ENCODE measurements around the gene GPAT2.
"Not testable (repeated sequence)": the region's sequence is repeated elsewhere in the genome, so short reads cannot be mapped to it uniquely, and the experiment has no call there.

Gene GPAT2, protein sequence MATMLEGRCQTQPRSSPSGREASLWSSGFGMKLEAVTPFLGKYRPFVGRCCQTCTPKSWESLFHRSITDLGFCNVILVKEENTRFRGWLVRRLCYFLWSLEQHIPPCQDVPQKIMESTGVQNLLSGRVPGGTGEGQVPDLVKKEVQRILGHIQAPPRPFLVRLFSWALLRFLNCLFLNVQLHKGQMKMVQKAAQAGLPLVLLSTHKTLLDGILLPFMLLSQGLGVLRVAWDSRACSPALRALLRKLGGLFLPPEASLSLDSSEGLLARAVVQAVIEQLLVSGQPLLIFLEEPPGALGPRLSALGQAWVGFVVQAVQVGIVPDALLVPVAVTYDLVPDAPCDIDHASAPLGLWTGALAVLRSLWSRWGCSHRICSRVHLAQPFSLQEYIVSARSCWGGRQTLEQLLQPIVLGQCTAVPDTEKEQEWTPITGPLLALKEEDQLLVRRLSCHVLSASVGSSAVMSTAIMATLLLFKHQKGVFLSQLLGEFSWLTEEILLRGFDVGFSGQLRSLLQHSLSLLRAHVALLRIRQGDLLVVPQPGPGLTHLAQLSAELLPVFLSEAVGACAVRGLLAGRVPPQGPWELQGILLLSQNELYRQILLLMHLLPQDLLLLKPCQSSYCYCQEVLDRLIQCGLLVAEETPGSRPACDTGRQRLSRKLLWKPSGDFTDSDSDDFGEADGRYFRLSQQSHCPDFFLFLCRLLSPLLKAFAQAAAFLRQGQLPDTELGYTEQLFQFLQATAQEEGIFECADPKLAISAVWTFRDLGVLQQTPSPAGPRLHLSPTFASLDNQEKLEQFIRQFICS

DNA sequence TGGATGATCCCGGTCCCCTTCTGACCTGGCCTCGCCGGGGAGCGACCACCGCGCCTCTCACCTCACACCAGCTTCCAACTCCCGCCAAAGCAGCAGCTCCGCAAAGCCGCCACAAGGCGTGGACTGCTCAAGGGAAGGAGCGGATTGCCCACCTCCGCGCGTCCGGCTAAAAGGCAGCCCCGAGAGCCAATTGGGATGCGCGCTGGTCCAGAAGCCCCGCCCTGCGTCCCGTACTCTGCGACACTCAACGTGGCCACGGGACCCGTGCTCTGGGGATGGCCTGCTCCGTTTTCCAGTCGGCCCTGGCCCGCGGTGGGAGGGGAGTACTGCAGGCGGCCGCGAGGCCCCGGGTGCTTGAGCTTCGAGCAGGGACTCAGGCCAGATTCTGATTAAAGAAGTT, at the start of gene GPAT2:
Gene GPAT2 (minus strand): TSS at position 125 of the 400 bp plus-strand sequence. CDS start 2,557 bp downstream, outside the sequence.
- DNase-seq, result not testable (repeated sequence)

DNA sequence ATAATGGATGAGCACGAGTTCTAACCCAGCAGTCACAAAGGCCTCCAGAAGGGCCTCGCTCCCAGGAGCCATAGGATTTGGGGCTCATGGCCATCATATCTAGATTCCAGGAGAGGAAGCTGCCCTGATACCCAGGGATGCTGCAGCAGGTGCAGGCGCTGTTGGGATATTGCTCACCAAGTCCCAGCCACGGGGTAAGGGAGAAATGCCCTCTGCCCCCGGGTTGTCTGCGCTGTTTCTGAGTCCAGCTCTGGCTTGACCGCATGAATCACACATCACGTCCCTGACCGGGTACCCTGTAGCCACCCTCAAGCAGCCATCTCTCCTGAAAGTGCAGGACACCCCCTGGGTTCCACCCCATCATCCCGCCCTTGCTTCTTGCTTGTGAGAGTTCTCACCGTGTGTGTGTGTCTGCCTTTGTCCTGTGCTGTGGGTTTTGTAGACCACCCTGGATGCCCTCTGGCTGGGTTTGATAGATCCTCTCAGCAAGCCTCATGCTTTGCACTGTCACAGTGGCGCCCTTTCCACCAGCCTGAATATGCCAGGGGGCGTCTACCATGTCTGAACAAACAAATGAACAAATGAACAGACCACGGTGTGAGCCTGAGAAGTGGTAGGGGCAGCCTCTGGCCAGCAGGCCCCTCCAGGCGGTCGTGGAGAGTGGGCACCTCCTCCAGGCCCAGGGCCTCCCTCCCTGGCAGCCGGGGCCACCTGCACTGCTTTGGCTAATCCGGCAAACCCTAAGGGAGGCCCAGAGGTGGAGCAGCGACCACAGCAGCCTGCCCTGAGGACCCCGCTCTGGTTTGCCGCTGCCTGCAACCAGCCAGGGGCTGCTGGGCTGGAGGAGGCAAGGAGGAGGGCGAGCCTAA, 49.5 kb upstream of the GPAT2 start:
- no peak for DNase-seq

DNA sequence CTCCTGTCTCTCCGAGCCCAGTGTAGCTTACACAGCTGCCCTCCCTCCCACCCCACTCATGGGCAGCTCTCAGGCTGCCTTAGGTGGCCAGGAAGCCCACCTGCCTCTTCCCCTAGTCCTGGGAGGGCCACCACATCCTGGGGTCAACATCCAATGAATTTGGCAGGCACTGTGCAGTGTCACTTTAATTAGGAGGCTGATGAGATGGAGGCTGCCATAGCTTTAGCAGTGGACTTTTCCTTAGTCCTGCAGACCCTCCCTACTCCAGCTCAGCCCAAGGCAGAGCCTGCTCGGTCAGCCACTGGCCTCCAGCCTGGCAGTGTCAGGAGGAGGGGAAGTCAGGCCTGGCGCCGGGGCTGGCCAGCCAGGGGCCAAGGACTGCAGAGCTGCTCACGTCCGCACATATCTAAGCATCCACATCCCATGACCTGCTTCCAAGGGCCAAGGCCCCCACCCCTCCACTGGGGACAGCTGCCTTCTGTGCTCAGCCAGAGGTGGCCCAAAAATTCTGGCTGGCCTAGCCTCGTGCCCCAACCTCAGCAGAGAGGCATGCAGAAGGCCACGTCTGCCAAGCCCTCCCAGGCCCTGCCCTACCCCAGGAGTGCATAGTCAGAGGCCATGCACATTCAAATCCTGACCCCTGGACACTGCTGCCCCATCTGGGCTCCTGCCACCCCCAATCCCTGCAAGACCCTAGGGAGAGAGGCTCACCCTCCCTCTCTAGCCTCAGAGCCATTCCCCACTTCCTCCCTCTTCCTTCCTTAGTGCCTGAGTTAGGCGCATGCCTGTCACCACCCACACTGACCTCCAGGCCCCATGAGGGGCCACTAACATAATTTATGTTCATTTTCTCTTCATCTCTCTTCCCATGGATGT, 48.6 kb upstream of the GPAT2 start:
- no peak for DNase-seq

DNA sequence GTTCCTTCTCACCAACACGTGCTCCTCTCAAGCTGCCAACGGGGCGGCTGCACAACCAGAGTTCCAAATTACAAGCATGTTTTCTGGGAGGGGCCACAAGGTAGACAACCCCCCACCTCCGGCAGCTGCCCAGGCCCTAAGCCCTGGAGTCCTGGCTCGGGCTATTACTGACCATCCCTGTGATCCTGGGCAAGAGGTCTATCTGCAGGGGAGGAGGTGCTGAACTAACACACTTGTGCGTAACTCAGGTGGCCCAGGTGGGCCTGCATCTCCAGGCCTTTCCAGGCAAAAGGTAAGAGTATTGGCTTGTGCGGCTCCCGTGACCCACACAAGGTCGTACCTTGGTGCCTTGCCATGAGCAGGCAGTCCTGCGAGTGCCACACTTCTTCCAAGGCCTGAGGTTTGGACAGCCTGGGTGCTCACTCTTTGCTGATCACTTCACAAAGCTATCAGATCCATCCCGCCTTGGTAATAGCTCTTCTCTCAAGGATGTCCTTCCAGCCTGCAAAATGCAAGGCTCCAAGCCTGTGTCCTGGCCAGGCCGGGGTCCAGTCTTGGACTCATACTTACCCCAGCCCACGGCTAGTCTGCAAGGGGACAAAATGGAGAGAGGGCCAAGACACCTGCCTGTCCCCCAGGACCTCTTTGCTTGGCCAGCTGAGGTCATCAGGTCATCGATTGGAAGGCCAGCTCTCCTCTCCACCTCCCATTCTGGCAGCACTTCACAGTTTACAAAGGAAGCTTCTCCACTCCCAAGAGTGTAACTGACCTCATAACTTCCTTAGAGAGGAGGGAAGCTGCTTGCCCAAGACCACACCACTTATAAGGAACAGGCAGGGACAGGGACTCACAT, 47.7 kb upstream of the GPAT2 start:
- DNase-seq, result no peak

DNA sequence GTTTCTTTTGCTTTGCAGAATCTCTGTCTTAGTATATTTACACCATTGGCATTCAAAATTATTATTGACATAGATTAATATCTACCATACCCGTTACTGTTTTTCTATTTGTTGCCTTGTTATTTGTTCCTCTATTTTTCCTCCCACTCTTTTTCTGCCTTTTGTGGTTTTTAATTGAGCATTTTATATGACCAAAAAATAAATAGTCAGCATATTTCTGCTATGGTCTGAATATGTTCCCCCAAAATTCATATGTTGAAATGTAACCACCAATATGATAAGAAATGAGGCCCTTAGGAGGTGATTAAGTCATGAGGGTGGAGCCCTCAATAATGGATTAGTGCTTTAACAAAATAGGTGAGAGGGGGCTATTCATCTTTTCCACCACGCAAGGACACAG, 46.3 kb upstream of the GPAT2 start:
- no peak for DNase-seq

DNA sequence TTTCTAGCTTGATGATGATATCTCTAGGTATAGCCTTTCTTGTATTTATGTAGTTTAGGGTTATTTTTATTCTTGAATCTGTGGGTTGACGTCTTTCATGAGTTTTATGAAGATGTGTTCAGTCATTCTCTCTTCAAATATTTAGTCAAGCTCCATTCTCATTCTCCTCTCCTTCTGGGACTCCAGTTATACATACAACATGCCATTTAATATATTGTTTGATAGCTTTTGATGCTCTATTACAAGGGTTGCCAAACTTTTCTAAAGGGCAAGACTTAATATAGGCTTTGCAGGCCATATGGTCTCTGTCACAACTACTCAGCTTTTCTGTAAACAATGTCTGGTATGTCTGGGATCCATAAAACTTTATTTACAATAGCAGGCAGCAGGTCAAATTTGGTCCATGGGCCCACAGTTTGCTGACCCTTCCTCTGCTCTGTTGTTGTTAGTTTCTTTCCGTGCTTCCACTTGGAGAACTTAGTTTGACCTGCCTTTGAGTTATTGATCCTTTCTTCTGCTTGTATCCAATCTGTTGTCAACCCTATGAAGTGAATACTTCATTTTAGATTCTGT, 40.6 kb upstream of the GPAT2 start:
- DNase-seq, result no peak

DNA sequence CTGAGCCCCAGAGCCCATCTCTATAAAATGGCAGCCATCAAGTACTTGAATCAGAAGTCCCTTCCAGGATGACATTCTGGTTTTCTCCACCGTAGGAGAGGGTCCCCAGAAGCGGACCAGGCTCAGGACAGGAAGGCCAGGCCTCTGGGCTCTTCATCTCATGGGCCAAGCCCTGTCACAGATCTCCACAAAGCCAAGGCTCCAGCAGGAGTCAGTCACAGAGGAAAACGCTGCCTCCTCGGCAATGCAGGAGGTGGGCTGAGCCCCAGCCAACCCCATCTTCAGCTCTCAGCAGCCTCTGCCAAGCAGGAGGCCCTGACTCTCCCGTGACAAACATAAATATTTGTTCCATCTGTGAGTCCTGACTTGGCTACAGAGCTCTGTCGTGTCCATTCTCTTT, 39.4 kb upstream of the GPAT2 start:
- no peak for DNase-seq

DNA sequence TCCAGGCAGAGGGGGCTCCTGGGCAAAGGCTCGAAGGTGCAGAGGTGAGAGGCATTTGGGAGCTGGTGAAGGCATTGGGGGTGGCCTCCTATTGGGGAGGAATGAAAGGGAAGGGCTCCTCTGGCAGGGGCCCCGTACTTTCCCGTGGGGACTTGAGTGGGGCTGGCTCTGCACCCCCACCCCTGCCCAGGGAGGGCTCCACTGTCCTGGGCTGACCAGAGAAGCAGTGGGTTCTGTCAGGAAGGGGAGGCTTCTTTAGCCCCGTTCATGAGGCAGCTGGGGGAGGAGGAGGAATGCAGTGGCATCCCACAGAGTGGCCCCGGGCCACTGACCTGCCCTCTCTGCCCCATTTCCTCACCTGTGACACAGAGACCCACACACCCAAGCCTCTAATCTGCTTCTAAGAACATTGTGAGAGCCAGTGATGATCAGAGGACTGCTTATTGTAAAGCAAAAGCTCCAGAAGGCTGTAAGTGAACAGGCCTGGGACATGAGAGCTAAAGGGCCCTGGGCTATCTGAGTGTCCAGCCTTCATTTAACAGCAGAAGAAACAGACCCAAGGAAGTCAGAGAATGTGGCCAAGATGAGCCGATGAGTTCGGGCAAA, 38.6 kb upstream of the GPAT2 start:
- DNase-seq, result no peak

DNA sequence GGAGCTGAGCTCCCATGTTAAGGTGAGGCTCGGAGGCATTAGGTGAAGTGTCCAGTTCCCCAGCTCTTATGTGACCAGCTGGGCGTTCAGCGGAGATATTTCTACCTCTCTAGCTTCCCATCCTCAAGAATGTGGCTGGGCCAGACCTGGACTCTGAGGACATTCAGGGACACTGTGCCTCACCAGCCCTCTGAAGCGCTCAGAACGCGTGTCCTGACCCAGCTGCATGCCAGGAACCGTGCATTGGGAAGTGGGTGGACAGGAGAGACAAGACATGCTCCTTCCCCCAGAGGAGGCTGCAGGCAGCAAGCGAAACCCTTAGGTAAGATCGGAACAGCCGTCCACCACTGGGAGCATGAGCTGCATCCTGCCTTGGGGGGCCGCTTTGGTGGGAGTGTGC, 38.0 kb upstream of the GPAT2 start:
- DNase-seq, result no peak

DNA sequence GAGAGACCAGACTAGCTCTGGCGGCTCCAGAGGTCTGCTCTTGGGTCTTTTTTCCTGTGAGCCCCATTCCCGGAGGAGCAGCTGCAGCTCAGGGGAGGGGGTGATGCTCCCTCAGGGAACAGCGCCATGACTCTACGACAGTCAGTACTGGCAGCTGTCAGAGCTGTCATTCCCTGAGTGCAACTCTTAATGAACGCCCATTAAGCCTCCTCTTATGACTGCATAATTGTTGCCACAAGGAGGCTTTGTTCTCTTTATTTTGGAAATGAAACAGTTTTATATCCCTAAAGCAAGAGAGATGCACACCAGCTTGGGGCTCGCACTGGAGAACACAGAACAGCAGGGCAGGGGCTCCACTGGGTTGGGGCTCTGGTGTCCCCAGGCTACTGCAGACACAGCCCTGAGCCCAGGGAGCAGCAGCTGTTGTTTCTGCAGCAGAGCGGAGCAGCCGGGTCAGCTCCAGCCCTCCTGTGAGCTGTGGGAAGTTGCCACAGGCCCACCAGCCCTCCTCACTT, 37.3 kb upstream of the GPAT2 start:
- peak in 1 of 2 experiments; percentile 11 for DNase-seq

DNA sequence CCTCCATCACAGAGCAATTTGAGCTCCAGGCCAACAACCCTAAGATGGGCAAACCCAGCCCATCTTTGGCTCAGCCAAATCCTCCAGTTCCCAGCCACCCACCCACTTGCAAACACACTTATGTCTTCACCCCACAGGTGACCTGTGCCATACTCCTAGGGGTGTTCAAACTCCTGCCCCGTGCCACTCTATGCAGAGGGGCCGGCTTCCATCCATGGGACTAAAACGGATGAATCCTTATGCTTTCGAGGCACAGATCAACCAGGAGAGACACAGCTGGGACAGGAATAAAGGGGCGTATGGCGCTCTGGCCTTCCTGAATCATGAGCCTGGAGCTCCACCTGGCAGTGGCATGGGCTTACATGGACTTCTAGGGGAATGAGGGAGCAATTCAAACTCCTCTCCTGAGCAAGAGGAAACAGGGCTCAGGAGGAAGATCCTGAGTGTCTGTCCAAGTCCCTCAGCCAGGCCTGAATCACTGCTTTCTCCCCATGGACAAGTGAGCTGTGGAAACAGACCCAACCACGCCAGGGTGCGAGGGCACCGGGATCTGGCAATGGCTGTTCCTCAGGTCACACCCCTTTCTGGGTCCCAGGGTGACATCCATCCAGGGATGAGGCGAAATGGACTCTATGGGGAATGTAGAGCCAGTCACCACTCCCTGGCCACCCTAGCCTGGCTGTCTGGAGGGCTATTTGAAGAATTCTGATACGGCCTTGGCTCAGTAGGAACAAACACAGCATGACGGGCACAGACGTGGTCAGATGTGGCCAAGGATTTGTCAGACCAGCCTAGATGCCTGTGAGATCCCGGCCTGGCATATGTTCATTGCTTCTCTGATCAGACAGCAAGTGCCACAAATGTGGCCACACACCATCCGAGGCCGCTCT, 36.6 kb upstream of the GPAT2 start:
- DNase-seq, result not testable (repeated sequence)

DNA sequence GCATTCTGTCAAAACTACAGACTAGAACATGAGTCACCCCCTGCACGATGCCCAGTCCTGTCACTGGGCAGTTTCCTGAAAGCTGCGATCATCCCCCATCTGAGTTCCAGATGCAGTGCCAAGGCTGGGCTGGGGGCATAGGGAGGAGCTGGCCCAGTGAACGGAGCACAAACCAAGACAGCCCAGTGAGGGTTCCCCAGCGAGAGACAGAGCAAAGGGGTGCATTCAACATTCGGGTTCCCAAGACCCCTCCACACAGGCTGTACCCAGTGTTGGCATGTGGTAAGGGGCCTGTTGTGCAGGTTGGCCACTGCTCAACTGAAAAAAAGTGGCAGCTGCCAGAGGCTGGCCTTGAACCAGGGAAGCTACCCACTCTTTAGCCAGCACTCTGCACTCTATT, 35.6 kb upstream of the GPAT2 start:
- not testable (repeated sequence) for DNase-seq

DNA sequence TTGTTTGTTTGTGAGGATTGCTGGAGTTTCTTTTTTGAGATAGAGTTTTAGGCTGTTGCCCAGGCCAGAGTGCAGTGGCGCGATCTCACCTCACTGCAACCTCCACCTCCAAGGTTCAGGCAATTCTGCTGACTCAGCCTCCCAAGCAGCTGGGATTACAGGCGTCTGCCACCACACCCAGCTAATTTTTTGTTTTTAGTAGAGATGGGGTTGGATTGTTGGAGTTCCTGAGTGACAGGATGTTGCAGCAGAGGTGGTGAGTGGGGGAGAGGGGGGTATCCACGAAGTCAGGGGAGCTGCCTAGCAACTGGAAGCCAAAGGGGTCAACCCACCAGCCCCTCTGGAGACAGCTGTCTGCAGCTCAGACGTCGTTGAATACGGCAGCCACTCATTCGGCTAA, 35.2 kb upstream of the GPAT2 start:
- DNase-seq, result not testable (repeated sequence)

DNA sequence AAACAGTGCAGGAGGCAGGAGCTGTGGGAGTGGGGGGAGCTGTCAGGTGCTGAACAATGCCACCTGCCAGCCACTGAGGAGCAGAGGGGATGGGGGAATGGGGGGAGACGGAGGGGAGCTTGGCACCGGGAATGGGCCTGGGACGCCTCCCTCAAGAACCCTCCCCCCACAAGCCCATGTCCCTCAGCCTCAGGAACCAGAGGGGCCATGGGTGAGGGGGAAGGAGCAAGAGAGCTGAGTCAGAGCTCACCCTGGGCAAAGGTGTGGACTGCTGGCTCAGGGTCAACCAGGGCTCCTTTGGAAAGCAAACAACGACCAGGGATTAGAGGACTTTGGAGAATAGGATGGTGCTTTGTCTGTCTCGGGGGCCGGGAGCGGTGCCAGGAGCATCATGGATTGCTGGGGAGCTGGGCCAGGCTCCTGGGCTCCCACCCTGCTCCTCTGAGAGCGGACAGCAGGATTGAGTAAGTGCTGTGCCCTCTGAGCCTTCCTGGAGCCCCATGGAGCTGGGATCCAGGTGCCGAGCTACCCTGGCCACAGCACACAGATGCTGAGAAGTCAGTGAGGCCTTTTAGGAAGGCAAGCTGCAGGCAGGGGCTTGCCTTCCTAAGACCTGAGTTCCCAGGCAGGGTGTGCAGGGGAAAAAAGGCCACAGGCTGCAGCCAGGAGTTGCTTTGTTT, 33.3 kb upstream of the GPAT2 start:
- DNase-seq, result peak; percentile 58 to 65

DNA sequence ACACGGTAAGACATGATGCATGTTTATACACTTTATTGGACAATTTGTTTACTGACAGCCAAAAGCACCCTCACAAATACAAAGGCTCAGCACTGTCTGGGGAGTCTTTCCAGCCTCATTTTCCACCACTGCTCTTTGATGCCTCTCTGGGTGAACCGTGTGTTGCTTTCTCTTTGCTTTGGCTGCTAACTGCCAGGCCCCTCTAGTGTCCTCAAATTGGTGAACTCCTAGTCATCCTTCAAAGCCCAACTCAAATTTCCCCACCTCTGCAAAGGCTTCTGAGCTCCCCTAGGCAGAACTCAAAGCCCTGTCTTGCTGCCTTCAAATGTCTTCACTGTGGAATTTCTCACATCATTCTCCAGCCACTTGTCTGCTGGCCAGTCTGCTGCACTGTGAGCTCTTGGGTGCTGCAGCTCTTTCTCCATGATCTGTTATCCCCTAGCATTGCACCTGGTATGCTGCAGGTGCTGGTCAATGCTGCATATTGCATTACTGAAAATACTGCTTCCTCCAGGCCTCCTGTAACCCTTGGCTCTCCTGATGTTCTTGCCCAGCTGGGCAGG, 32.5 kb upstream of the GPAT2 start:
- not testable (repeated sequence) for DNase-seq

DNA sequence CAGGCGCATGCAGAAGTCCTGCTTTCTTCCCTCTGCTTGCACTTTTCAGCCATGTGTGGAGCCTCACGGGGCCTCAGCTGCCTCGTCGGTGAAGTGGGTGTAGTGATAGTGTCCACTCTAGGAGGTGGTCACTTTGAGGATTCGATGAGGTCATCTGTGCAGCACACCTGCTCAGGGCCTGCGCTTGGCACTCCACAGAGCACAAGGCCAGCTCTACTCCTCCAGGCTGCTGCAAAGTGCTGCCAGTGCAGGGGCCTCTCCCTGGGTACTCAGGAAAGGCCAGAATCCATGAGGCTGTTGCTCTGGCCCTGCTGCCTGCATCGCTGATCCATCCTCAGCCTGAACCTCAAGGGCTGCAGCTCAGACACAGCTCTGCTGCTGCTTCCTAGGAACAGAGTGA, 31.8 kb upstream of the GPAT2 start:
- not testable (repeated sequence) for DNase-seq

DNA sequence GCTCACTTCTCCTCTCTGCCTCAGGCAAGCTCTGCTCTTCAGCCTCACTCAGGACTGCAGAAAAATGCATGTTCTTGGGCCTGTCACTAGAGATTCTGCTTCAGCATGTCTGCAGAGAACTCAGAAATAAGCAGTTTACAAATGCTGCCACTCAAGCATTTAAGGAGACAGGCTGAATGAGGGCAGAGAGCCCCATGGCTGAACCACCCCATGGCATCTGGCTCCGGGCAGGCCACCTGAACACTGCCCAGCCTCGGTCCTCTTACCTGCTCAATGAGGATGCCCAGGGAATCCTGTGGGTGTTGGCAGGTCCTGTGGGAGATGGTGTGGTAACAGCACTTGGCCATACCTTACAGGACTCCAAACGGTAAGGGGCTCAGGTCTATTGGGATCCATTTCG, 31.2 kb upstream of the GPAT2 start:
- not testable (repeated sequence) for DNase-seq

DNA sequence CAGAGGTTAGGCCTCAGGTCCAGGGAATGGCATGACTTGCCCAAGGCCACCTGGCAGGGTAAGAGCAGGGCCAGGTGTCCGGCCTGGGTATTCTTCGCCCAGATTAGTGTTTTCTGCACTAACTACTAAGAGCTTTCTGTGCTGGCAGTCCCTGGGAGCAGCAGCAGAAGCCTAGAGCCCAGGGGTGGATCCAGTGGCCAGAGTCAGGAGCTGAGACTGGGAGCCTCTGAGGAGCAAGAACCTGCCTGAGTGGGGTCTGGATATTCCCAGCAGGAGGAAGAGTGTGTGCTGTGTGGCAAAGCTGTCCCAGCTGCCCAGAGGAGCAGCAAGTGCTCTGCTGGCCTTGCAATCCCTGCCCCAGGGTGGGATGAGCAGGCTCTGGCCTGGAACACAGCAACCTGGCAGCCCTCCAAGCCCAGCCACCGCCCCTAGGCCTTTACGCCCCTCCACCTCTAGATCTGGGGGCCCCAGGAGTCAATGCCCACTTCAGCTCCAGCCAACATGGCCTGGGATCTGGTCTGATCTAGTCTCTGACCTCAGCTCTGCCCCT, 30.7 kb upstream of the GPAT2 start:
- DNase-seq, result no peak

All from SHP77 (cell line).